Measurements from ENCODE around the gene NUDT10. TPM values are rescaled to one million over a fixed set of nuclear protein-coding genes. Genes with fewer than 3 reads are reported as not detected.

Gene NUDT10
- total and polyA plus RNA-seq, 2 experiments from 2014 or later = 20.9 to 35.5 TPM

DNA sequence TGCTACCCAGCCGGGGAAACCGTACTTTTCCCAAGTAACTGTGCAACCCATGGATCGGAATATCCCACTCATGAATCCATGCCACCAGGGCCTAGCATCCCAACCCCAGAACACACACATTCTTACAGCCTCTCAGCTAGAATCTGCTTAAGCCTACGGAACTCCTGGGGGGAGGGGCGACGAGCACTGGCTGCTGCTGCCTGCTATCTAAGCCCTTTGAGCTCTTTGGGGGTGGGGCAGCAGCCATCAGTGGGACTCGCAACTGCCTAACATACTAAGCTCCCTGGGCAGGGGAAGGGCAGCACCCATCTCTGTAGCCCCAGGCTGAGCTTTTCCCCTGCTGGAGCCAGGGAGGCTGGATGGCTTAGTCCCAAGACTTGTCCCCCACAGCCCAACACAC, 28.6 kb downstream of the NUDT10 start (continued):
- TF ChIP-seq, protein P1, sequence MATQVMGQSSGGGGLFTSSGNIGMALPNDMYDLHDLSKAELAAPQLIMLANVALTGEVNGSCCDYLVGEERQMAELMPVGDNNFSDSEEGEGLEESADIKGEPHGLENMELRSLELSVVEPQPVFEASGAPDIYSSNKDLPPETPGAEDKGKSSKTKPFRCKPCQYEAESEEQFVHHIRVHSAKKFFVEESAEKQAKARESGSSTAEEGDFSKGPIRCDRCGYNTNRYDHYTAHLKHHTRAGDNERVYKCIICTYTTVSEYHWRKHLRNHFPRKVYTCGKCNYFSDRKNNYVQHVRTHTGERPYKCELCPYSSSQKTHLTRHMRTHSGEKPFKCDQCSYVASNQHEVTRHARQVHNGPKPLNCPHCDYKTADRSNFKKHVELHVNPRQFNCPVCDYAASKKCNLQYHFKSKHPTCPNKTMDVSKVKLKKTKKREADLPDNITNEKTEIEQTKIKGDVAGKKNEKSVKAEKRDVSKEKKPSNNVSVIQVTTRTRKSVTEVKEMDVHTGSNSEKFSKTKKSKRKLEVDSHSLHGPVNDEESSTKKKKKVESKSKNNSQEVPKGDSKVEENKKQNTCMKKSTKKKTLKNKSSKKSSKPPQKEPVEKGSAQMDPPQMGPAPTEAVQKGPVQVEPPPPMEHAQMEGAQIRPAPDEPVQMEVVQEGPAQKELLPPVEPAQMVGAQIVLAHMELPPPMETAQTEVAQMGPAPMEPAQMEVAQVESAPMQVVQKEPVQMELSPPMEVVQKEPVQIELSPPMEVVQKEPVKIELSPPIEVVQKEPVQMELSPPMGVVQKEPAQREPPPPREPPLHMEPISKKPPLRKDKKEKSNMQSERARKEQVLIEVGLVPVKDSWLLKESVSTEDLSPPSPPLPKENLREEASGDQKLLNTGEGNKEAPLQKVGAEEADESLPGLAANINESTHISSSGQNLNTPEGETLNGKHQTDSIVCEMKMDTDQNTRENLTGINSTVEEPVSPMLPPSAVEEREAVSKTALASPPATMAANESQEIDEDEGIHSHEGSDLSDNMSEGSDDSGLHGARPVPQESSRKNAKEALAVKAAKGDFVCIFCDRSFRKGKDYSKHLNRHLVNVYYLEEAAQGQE (IDR thresholded peaks at IDR 0.05; ENCODE audit: unreplicated experiment) = no peak
- no peak for TF ChIP-seq EZH2 (IDR thresholded peaks at IDR 0.05; ENCODE audit: low read depth, unreplicated experiment)

DNA sequence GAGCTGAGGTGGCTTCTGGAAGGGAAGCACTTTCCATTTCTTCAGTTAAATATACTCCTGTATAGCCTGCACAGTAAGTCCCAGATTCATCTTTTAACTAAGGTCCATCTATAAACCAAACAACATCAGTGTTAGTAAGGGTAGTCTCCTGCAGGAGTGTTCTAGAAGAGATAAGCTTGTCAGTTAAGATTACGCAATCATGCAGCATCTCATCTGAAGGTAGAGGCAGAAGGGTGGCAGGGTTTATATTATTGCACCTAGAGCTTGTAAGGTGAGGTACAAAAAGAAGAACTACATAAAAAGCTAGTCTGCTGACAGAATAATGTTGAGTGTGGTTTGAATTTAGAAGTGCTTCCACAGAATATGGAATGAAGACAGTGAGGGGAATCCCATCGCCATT, 44.0 kb downstream of the NUDT10 start:
- H3K9me3 Mint-ChIP-seq = no peaks in the 10 kb centered on the region
- no peak for ATAC-seq
- peaks cover 1% of the 10 kb centered on the region for H3K27me3 Mint-ChIP-seq (ENCODE audit: insufficient read depth, low read depth, poor library complexity)
- no peak overlapping the region for H3K4me3 Mint-ChIP-seq
- no peaks in the 10 kb centered on the region for H3K4me1 Mint-ChIP-seq
- H3K27ac ChIP-seq (ENCODE audit: low read depth) = no peak overlapping the region
- H3K4me1 ChIP-seq (ENCODE audit: insufficient read depth) = no peaks in the 10 kb centered on the region
- DNase-seq (ENCODE audit: low spot score) = no peak
- no peaks in the 10 kb centered on the region for H3K36me3 Mint-ChIP-seq (ENCODE audit: low read depth)
- H3F3A ChIP-seq (replicated peaks; ENCODE audit: low read depth) = no peaks in the 10 kb centered on the region
- no peak overlapping the region for H3K4me3 ChIP-seq
- H3K36me3 ChIP-seq (ENCODE audit: insufficient read depth) = no peaks in the 10 kb centered on the region
- H4K20me1 ChIP-seq (replicated peaks; ENCODE audit: insufficient read depth) = no peaks in the 10 kb centered on the region
- no peak overlapping the region for H2AFZ ChIP-seq
- no peaks in the 10 kb centered on the region for H3K79me2 ChIP-seq (replicated peaks; ENCODE audit: insufficient read depth)
- H3K27ac Mint-ChIP-seq = no peak overlapping the region
- no peak overlapping the region for H3K4me2 ChIP-seq
- no peaks in the 10 kb centered on the region for H3K27me3 ChIP-seq (ENCODE audit: insufficient read depth)
- no peaks in the 10 kb centered on the region for H3K9me2 ChIP-seq (ENCODE audit: insufficient read depth)
- TF ChIP-seq, protein P2, sequence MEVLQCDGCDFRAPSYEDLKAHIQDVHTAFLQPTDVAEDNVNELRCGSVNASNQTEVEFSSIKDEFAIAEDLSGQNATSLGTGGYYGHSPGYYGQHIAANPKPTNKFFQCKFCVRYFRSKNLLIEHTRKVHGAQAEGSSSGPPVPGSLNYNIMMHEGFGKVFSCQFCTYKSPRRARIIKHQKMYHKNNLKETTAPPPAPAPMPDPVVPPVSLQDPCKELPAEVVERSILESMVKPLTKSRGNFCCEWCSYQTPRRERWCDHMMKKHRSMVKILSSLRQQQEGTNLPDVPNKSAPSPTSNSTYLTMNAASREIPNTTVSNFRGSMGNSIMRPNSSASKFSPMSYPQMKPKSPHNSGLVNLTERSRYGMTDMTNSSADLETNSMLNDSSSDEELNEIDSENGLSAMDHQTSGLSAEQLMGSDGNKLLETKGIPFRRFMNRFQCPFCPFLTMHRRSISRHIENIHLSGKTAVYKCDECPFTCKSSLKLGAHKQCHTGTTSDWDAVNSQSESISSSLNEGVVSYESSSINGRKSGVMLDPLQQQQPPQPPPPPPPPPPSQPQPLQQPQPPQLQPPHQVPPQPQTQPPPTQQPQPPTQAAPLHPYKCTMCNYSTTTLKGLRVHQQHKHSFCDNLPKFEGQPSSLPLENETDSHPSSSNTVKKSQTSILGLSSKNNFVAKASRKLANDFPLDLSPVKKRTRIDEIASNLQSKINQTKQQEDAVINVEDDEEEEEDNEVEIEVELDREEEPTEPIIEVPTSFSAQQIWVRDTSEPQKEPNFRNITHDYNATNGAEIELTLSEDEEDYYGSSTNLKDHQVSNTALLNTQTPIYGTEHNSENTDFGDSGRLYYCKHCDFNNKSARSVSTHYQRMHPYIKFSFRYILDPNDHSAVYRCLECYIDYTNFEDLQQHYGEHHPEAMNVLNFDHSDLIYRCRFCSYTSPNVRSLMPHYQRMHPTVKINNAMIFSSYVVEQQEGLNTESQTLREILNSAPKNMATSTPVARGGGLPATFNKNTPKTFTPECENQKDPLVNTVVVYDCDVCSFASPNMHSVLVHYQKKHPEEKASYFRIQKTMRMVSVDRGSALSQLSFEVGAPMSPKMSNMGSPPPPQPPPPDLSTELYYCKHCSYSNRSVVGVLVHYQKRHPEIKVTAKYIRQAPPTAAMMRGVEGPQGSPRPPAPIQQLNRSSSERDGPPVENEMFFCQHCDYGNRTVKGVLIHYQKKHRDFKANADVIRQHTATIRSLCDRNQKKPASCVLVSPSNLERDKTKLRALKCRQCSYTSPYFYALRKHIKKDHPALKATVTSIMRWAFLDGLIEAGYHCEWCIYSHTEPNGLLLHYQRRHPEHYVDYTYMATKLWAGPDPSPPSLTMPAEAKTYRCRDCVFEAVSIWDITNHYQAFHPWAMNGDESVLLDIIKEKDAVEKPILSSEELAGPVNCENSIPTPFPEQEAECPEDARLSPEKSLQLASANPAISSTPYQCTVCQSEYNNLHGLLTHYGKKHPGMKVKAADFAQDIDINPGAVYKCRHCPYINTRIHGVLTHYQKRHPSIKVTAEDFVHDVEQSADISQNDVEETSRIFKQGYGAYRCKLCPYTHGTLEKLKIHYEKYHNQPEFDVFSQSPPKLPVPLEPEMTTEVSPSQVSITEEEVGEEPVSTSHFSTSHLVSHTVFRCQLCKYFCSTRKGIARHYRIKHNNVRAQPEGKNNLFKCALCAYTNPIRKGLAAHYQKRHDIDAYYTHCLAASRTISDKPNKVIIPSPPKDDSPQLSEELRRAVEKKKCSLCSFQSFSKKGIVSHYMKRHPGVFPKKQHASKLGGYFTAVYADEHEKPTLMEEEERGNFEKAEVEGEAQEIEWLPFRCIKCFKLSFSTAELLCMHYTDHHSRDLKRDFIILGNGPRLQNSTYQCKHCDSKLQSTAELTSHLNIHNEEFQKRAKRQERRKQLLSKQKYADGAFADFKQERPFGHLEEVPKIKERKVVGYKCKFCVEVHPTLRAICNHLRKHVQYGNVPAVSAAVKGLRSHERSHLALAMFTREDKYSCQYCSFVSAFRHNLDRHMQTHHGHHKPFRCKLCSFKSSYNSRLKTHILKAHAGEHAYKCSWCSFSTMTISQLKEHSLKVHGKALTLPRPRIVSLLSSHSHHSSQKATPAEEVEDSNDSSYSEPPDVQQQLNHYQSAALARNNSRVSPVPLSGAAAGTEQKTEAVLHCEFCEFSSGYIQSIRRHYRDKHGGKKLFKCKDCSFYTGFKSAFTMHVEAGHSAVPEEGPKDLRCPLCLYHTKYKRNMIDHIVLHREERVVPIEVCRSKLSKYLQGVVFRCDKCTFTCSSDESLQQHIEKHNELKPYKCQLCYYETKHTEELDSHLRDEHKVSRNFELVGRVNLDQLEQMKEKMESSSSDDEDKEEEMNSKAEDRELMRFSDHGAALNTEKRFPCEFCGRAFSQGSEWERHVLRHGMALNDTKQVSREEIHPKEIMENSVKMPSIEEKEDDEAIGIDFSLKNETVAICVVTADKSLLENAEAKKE (CRISPR knock-in tag; IDR thresholded peaks at IDR 0.05) = no peak
- TF ChIP-seq CREB1 (CRISPR knock-in tag; IDR thresholded peaks at IDR 0.05; ENCODE audit: low read depth) = no peak
- TF ChIP-seq NANOG (IDR thresholded peaks at IDR 0.05; ENCODE audit: borderline replicate concordance) = no peak
- TF ChIP-seq, protein P1 (IDR thresholded peaks at IDR 0.05; ENCODE audit: unreplicated experiment) = no peak
- TF ChIP-seq ZNF331 (CRISPR knock-in tag; IDR thresholded peaks at IDR 0.05; ENCODE audit: low read depth) = no peak
- no peak for TF ChIP-seq EZH2phosphoT487 (IDR thresholded peaks at IDR 0.05; ENCODE audit: unreplicated experiment)
- no peak for TF ChIP-seq EZH2 (IDR thresholded peaks at IDR 0.05; ENCODE audit: low read depth, unreplicated experiment)
- TF ChIP-seq JUNB (IDR thresholded peaks at IDR 0.05; ENCODE audit: unreplicated experiment) = no peak
- TF ChIP-seq, protein P3, sequence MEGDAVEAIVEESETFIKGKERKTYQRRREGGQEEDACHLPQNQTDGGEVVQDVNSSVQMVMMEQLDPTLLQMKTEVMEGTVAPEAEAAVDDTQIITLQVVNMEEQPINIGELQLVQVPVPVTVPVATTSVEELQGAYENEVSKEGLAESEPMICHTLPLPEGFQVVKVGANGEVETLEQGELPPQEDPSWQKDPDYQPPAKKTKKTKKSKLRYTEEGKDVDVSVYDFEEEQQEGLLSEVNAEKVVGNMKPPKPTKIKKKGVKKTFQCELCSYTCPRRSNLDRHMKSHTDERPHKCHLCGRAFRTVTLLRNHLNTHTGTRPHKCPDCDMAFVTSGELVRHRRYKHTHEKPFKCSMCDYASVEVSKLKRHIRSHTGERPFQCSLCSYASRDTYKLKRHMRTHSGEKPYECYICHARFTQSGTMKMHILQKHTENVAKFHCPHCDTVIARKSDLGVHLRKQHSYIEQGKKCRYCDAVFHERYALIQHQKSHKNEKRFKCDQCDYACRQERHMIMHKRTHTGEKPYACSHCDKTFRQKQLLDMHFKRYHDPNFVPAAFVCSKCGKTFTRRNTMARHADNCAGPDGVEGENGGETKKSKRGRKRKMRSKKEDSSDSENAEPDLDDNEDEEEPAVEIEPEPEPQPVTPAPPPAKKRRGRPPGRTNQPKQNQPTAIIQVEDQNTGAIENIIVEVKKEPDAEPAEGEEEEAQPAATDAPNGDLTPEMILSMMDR (conservative IDR thresholded peaks at IDR 0.05; ENCODE audit: low read depth in 2 of 2) = no peak
- no peak for TF ChIP-seq POLR2AphosphoS5 (IDR thresholded peaks at IDR 0.05; ENCODE audit: low read depth)
